Mesodermal cell (in vitro differentiated cells): ENCODE results near the gene SLIT1.

ENCODE experiments used
- H3K27ac ChIP-seq: 2 replicates; pipeline ENCODE4 v1.7.0; 2013; ENCODE audit warnings: mild to moderate bottlenecking, low read depth, low read length, moderate library complexity; ENCODE audit not compliant: severe bottlenecking
- H3K36me3 ChIP-seq: 2 replicates; pipeline ENCODE4 v1.7.1; 2013; ENCODE audit warnings: mild to moderate bottlenecking, low read length, moderate library complexity; ENCODE audit not compliant: control insufficient read depth, insufficient read depth
- H3K4me1 ChIP-seq: one replicate; pipeline ENCODE4 v1.7.1; 2013; ENCODE audit warnings: mild to moderate bottlenecking, low read length; ENCODE audit not compliant: insufficient read depth, control insufficient read depth, poor library complexity, severe bottlenecking
- H3K4me3 ChIP-seq: 2 replicates; pipeline ENCODE4 v1.7.0; 2013; ENCODE audit warnings: low read length, control low read depth, mild to moderate bottlenecking; ENCODE audit not compliant: insufficient read depth, poor library complexity, severe bottlenecking; ENCODE audit errors: extremely low read depth
- H3K9me3 ChIP-seq: 2 replicates; pipeline ENCODE4 v1.7.1; 2013; ENCODE audit warnings: mild to moderate bottlenecking, low read length, moderate library complexity; ENCODE audit not compliant: control insufficient read depth
- WGBS, 2 experiments: methylation state at CpG; one replicate each; pipeline ENCODE4 v1.1.5; 2013; ENCODE audit warnings: missing lambda C conversion rate in 2 of 2; ENCODE audit not compliant: insufficient coverage in 2 of 2; 5-methylcytosine and 5-hydroxymethylcytosine counted together

The SLIT1 gene

DNA sequence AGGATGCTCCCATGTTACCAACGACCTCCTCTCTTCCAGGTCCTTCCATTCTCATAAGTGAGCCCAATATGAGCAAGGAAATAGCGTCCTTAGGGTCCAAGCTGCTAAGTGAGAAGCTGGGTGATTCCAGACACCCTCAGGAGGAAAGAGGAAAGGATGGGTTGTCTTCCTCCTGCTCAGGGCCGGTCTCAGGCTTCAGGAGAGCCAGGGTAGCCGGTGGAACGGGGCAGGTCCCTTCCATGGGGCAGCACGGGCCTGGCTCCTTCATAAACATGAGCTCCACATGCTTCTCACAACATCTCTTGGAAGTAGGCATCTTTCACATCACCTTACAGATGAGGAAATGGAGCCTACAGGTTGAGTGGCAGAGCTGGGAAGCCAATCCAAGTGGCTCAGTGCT lies 12.7 kb downstream of the SLIT1 start:
- no peak overlapping the region for H3K4me3 ChIP-seq
- H3K36me3 ChIP-seq, result no peaks in the 10 kb centered on the region
- no peak overlapping the region for H3K27ac ChIP-seq
- H3K4me1 ChIP-seq, result no peaks in the 10 kb centered on the region
- 80% methylated on average over 1 of the region's 6 CpGs for WGBS, 2 experiments
- H3K9me3 ChIP-seq, result no peaks in the 10 kb centered on the region

DNA sequence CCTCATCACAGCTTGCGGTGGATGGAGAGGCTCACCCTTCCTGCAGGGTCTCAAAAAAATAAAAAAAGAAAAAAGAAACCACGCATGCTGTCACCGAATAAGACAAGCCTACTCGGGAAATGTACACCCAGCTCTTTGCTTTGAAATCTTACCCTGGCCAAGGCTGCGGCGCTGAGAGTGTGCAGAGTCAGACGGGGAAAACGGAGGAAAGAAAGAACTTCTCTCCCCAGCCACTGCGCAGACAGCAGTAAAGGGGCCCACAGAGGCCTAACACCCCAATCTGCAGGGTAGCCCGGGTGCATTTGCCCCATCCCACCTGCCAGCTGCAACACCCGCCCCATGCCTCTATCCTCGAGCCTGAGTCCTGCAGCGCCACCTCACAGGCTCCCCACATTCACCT lies 14.8 kb downstream of the SLIT1 start:
- no peak overlapping the region for H3K27ac ChIP-seq
- H3K4me3 ChIP-seq, result no peak overlapping the region
- no peaks in the 10 kb centered on the region for H3K36me3 ChIP-seq
- H3K9me3 ChIP-seq, result no peaks in the 10 kb centered on the region
- 91 to 93% methylated on average over 10 to 11 of the region's 13 CpGs for WGBS, 2 experiments
- H3K4me1 ChIP-seq, result no peaks in the 10 kb centered on the region

DNA sequence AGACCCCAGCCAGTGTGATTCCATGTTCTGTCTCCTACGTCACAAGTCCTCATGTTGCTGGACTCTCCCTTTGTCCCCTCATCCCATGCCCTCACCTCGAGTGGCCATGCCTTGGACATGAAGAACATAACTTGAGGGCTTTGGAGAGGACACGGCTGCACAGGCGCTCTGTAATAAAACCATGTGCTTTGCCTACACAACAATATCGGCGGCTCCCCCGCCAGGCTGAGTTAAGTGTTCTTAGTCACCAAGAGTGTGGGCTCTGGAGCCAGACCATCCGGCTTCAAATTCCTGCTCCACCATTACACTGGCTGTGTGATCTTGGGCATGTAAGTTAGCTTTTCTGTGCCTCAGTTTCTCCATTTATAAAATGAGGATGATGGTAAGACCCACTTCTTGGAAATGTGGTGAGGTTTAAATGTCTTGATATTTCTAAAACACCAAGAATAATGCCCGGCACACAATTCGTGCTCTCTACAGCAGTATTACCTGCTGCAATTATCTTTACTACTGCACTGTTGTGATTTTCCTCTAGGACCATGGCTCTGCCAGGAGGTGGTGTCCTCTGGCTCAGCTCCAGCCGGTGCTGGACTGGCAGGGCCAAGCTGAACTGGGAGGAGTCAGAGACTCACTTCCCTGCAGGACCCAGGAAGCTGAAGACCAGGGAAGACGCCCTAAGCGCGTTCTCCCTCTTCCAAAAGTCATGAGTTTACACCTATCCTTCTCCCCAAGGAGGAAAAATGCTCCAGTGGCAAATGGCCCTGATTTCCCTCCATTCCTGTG lies 15.7 kb downstream of the SLIT1 start:
- no peak overlapping the region for H3K27ac ChIP-seq
- H3K36me3 ChIP-seq, result no peaks in the 10 kb centered on the region
- no peaks in the 10 kb centered on the region for H3K9me3 ChIP-seq
- 83 to 84% methylated on average over 10 to 12 of the region's 14 CpGs for WGBS, 2 experiments
- H3K4me1 ChIP-seq, result no peaks in the 10 kb centered on the region
- no peak overlapping the region for H3K4me3 ChIP-seq

DNA sequence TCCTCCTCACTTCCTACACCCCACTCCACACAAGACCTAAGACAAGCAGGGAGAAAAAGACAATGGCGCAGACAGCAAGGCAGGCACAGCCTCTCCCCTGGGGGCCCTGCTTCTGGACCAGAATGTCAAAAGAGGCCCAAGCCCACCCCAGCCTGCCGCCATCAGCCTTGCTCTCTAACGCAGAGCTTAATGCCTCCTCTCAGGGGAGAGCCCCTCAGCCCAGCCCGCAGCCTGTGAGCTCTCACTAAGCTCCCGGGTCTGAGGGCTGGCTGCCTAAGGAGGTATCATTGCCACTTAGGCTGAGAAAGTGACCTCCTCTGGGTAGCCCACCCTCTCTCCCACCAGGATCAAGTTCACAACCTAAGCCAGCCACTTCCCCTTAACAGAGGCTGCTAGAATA lies 16.7 kb downstream of the SLIT1 start:
- H3K4me1 ChIP-seq, result no peaks in the 10 kb centered on the region
- H3K9me3 ChIP-seq, result no peaks in the 10 kb centered on the region
- 73 to 80% methylated on average over 3 to 5 of the region's 5 CpGs for WGBS, 2 experiments
- no peak overlapping the region for H3K27ac ChIP-seq
- no peak overlapping the region for H3K4me3 ChIP-seq
- no peaks in the 10 kb centered on the region for H3K36me3 ChIP-seq

DNA sequence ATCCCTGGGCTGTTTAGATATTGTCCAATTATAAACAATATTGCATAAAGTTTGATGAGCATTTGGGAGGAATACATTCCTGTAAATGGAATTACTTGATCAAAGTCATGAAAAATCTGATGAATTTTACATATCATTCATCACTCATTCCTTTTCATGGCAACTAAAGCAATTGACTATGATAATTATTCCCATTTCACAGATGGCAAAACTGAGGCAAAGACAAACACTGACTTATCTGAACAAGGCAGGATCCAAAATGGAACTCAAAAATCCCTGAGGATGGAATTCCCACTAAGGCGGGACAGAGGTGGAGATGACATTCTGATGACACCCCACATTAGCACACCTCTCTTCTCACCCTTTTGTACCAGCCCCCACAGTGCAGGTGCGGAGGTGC lies 17.1 kb downstream of the SLIT1 start:
- WGBS, 2 experiments, result 100% methylated on average over 1 of the region's 2 CpGs

DNA sequence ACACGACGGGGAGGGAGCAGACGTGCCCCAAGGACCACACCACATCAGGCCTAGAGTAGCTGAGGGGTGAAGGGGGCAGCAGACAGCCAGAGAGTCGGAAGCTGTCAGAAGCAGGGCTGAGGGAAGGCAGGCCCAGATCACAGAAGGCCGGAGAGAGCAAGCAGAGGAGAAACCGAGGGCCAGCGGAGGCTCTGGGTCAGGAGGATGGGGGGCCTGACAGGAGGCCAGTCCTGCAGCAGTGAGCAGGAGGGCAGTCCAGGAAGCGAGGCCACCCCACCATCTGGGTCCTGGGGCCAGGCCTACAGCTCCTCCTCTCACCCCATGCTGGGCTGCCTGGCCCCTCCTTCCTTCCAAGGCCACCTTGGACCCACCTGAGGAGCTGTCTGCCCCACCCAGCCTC lies 20.3 kb downstream of the SLIT1 start:
- 88 to 97% methylated on average over 6 of the region's 8 CpGs for WGBS, 2 experiments
- no peaks in the 10 kb centered on the region for H3K36me3 ChIP-seq
- no peak overlapping the region for H3K4me3 ChIP-seq
- no peaks in the 10 kb centered on the region for H3K9me3 ChIP-seq
- no peaks in the 10 kb centered on the region for H3K4me1 ChIP-seq
- no peak overlapping the region for H3K27ac ChIP-seq

More for the DNA sequence above, 17.1 kb downstream of the SLIT1 start:
- Histone ChIP-seq H3K27ac (no peak overlapping the region), H3K36me3 (no peaks in the 10 kb centered on the region), H3K4me1 (no peaks in the 10 kb centered on the region), H3K9me3 (no peaks in the 10 kb centered on the region), H3K4me3 (no peak overlapping the region)

DNA sequence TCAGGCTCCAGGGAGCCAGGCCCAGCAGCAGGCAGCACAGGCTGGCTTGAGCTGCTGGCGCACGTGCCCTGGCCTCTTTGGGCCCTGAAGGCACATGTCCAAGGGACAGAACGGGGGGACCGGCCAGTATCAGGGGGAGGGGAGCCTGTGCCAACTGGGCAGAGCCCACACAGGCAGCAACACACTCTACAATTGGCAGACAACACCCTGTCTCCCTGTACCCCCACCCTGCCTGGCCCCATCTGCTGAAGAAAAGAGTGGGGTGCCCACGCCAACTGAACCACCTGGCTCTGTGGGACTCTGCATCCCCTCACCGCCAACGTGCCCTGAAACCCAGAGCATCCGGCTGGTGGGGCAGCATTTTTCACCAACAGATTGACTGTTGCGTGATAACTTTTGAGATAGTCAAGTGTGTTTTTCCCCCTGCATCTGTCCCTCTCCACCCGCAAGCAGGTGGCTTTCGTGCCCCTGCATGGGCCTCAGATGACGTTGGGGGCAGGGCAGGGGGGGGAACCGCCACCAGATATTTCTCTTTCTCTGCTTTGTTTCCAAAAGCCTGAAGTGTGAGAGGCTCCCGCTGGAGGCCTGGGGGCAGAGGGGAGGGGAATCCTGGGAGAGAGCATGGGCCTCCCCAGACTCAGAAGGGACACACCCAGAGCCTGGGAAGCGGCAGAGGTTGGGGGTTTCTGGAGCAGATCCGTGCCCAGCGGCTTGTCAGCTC lies 21.8 kb downstream of the SLIT1 start:
- Histone ChIP-seq H3K4me1 (no peaks in the 10 kb centered on the region), H3K27ac (no peak overlapping the region), H3K9me3 (no peaks in the 10 kb centered on the region), H3K36me3 (no peaks in the 10 kb centered on the region), H3K4me3 (no peak overlapping the region)
- WGBS, 2 experiments, result 85 to 88% methylated on average over 8 to 13 of the region's 17 CpGs

DNA sequence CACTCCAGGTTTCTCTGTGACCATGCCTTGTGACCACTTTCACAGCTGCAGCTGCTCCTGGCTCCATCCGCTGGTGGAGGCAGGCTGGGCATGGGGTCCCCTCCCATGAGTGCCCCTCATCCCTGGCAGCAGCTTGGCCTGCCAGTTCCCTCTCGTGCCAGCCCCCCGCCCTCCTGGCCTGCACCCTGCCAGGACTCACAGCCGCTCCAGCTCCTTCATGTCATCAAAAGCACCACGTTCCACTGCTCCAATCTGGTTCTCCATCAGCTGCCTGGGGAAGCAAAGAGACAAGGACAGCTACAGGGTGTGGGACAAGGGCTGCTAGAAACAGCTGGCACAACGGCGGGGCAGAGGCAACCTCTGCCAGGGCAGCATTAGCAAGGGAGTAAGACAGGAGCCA lies 22.6 kb downstream of the SLIT1 start:
- H3K4me3 ChIP-seq, result no peak overlapping the region
- WGBS, 2 experiments, result 86 to 96% methylated on average over 5 to 6 of the region's 7 CpGs
- no peaks in the 10 kb centered on the region for H3K9me3 ChIP-seq
- no peaks in the 10 kb centered on the region for H3K4me1 ChIP-seq
- H3K27ac ChIP-seq, result no peak overlapping the region
- H3K36me3 ChIP-seq, result no peaks in the 10 kb centered on the region

DNA sequence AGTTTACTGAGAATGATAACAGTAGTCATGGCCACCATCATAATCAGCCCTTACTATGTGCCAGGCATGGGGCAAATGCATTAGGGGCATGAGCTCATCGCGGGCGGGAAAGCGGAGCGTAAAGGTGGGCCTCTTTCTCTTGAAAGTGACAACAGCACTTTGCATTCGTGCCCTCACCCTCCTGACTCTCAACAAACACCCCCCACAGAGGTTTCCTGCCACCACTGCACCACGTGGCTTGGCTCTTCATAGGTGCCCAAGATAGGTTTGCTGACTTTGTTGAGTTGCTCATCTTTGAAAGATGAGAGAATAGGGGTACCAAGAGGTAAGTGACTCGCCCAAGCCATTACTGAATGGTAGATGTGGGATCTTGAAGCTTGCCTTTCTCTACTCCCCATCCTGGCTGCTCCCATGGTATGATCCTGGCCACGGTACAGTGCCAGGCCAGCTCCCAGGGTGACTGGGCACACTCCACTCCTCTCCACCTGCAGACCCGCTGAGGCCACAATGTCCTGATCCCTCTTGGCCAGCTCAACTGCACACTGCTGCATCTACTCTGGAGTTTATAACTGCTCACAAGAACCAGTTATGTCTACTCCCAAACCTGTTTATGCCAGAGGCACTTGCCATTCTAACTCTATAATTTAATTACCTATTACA lies 26.0 kb downstream of the SLIT1 start:
- H3K27ac ChIP-seq, result no peak overlapping the region
- no peak overlapping the region for H3K4me3 ChIP-seq
- H3K9me3 ChIP-seq, result no peaks in the 10 kb centered on the region
- H3K36me3 ChIP-seq, result no peaks in the 10 kb centered on the region
- no peaks in the 10 kb centered on the region for H3K4me1 ChIP-seq
- WGBS, 2 experiments, result 95 to 97% methylated on average over 3 to 8 of the region's 10 CpGs

DNA sequence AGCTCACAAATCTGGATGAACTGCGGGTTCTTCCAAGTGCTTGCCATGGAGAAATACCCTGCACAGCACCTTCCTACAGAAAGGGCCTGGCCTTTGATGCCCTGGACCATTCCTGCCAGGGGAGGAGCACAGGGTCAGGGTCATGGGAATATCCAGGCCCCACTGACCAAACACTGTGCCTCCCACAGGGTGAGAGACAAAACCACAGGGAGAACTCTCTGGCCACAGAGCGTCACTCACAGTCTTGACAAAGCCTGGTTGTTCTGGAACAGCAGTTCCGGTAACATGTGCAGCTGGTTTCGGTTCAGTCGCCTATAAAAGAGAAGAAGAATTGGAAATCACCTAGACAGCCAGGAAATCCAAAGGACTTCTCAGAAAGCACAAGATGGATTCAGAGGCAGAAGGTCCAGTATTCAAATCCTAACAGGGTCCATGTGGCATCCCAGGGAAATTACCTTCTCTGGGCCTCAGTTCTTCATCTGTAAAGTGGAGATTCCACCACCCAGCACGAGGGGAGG lies 28.1 kb downstream of the SLIT1 start:
- Histone ChIP-seq H3K4me3 (no peak overlapping the region), H3K4me1 (no peaks in the 10 kb centered on the region), H3K27ac (no peak overlapping the region), H3K36me3 (no peaks in the 10 kb centered on the region), H3K9me3 (no peaks in the 10 kb centered on the region)
- 92 to 94% methylated on average over 5 to 6 of the region's 6 CpGs for WGBS, 2 experiments
